Endodermal cell (in vitro differentiated cells): ENCODE measurements around the gene CGRRF1. TPM values are rescaled to one million over a fixed set of nuclear protein-coding genes. Genes with fewer than 3 reads are reported as not detected.

Source experiments
- DNase-seq: peaks from one replicate; pipeline ENCODE4 v3.0.0-alpha.2; 2017
- H3K27ac ChIP-seq: 2 replicates; pipeline ENCODE4 v1.5.1; 2013; ENCODE audit warnings: mild to moderate bottlenecking, low read depth, low read length, moderate library complexity
- H3K27me3 ChIP-seq: 2 replicates; pipeline ENCODE4 v1.6.1; 2013; ENCODE audit warnings: mild to moderate bottlenecking, low read length, moderate library complexity; ENCODE audit not compliant: insufficient read depth, control insufficient read depth, poor library complexity, severe bottlenecking
- H3K36me3 ChIP-seq: 2 replicates; pipeline ENCODE4 v1.7.0; 2013; ENCODE audit warnings: mild to moderate bottlenecking, low read length, moderate library complexity; ENCODE audit not compliant: control insufficient read depth, insufficient read depth
- H3K4me1 ChIP-seq: one replicate; pipeline ENCODE4 v1.7.0; 2013; ENCODE audit warnings: low read length; ENCODE audit not compliant: control insufficient read depth, insufficient read depth
- H3K4me3 ChIP-seq: 2 replicates; pipeline ENCODE4 v1.5.1; 2013; ENCODE audit warnings: mild to moderate bottlenecking, low read length, moderate library complexity
- H3K9ac ChIP-seq: 2 replicates; pipeline ENCODE4 v1.6.1; 2013; ENCODE audit warnings: mild to moderate bottlenecking, low read length, moderate library complexity; ENCODE audit not compliant: poor library complexity, severe bottlenecking; ENCODE audit errors: extremely low read depth
- H3K9me3 ChIP-seq: 2 replicates; pipeline ENCODE4 v1.6.1; 2013; ENCODE audit warnings: mild to moderate bottlenecking, low read length, moderate library complexity; ENCODE audit not compliant: control insufficient read depth
- H3K27ac Mint-ChIP-seq: 2 replicates; pipeline ENCODE4 v1.8.0; 2020; ENCODE audit warnings: mixed read lengths
- H3K27me3 Mint-ChIP-seq: 2 replicates; pipeline ENCODE4 v1.8.0; 2021; ENCODE audit warnings: mild to moderate bottlenecking, mixed read lengths; ENCODE audit not compliant: insufficient read depth
- H3K36me3 Mint-ChIP-seq: 2 replicates; pipeline ENCODE4 v1.8.0; 2020; ENCODE audit warnings: low read depth, mixed read lengths
- H3K4me1 Mint-ChIP-seq: 2 replicates; pipeline ENCODE4 v1.8.0; 2020; ENCODE audit warnings: mixed read lengths
- H3K4me3 Mint-ChIP-seq: 2 replicates; pipeline ENCODE4 v1.8.0; 2020; ENCODE audit warnings: mild to moderate bottlenecking, moderate library complexity, mixed read lengths
- H3K9me3 Mint-ChIP-seq: 2 replicates; pipeline ENCODE4 v1.8.0; 2020; ENCODE audit warnings: mild to moderate bottlenecking, mixed read lengths
- WGBS, 2 experiments: methylation state at CpG; one replicate each; pipeline versions ENCODE4 v1.1.5 to v1.1.7; 2013; ENCODE audit warnings: missing lambda C conversion rate in 2 of 2, mixed read lengths in 1 of 2; ENCODE audit not compliant: insufficient coverage in 1 of 2, insufficient read length in 1 of 2; 5-methylcytosine and 5-hydroxymethylcytosine counted together
- total RNA-seq, 2 donors: library from RNA; stranded (reverse); fragmentation: NEBNext Ultra II Directional in 1 of 2; extraction: Animal tissue kit (Norgen Biotek cat#: 25700) in 1 of 2; gene quantifications; 2 replicates in 1 of 2; 3 replicates in 1 of 2; pipeline ENCODE4 v1.2.1, GENCODE V29; 2021
- TF ChIP-seq, protein P1 (sequence below): fragments of 200-600 bp; sonication (generic); conservative IDR thresholded peaks from 2 replicates; pipeline ENCODE4 v1.5.0; 2021; ENCODE audit warnings: antibody characterized with exemption, mild to moderate bottlenecking

The CGRRF1 gene
- total RNA-seq, 2 donors from 2014 or later: 17.8 to 19.3 TPM

DNA sequence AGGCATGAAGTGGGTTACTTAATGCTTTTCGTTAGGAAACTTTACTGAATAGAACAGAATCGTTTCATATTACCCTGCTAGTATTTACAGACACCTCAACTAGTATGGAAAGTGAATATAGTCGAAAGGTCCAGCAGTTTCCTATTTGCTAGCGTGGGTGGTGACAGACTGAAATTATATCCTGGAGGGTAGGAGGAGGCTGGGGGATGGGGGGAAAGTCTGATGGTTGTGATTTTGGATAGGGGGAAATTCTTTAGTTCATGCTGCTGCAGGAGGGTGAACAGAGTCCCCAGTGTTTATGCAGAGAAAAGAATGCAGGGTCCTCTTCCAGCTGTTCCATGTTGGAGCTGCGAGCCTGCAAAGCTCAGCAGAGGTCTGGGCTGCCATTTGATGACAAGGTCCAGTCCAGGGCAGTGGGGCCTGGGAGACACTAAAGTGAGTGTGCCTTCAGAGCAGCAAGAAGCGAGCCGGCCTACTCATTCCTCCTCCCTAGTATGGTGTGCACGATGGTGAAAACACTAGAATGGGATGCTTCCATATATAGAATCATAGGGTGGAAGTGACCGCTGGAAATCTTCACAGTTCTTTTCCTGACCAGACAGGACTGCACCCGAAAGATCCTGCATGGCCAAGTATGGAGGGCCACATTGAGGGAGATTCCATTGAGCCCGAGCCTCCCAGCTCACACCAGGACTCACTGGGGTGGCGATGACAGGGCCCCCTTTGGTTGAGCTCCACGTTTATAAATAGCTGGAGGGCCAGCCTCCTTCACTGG is 59.3 kb downstream of the CGRRF1 start:
- H3K36me3 Mint-ChIP-seq: no peaks in the 10 kb centered on the region
- H3K9ac ChIP-seq: no peak overlapping the region

DNA sequence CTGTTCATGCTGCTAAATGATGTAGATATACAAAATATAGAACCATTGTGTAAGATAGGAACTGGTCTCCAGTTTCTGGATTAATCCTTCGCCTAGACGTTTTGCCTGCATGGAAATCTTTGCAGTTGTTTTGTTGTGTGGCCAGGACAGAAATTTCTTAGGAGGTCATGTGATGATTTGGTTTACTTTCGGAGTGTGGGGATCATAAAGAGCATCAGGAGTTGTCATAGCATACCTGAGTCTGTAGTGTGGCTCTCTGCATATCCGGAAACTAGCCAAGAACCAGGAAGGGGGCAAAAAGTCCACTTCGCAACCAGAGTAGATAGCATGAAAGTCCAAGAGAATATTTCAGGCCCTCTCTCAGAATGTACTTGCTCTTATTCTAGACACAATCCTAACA is 60.3 kb downstream of the CGRRF1 start:
- no peak overlapping the region for H3K27ac Mint-ChIP-seq
- no peak overlapping the region for H3K4me3 Mint-ChIP-seq
- Histone ChIP-seq H3K4me1 (no peaks in the 10 kb centered on the region), H3K36me3 (no peaks in the 10 kb centered on the region), H3K9ac (no peak overlapping the region), H3K27ac (no peak overlapping the region), H3K4me3 (no peak overlapping the region), H3K27me3 (peaks cover 44% of the 10 kb centered on the region), H3K9me3 (peaks cover 11% of the 10 kb centered on the region)
- no peaks in the 10 kb centered on the region for H3K36me3 Mint-ChIP-seq
- 81 to 93% methylated on average over 3 to 5 of the region's 5 CpGs for WGBS, 2 experiments
- H3K27me3 Mint-ChIP-seq: peaks cover 19% of the 10 kb centered on the region
- no peak for DNase-seq
- TF ChIP-seq, protein P1, sequence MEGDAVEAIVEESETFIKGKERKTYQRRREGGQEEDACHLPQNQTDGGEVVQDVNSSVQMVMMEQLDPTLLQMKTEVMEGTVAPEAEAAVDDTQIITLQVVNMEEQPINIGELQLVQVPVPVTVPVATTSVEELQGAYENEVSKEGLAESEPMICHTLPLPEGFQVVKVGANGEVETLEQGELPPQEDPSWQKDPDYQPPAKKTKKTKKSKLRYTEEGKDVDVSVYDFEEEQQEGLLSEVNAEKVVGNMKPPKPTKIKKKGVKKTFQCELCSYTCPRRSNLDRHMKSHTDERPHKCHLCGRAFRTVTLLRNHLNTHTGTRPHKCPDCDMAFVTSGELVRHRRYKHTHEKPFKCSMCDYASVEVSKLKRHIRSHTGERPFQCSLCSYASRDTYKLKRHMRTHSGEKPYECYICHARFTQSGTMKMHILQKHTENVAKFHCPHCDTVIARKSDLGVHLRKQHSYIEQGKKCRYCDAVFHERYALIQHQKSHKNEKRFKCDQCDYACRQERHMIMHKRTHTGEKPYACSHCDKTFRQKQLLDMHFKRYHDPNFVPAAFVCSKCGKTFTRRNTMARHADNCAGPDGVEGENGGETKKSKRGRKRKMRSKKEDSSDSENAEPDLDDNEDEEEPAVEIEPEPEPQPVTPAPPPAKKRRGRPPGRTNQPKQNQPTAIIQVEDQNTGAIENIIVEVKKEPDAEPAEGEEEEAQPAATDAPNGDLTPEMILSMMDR: no peak
- no peaks in the 10 kb centered on the region for H3K9me3 Mint-ChIP-seq
- no peaks in the 10 kb centered on the region for H3K4me1 Mint-ChIP-seq

More for the DNA sequence above, 59.3 kb downstream of the CGRRF1 start:
- Mint-ChIP-seq H3K4me1 (peaks cover 4% of the 10 kb centered on the region), H3K9me3 (no peaks in the 10 kb centered on the region), H3K4me3 (peak overlapping the region; percentile 79), H3K27ac (no peak overlapping the region), H3K27me3 (peaks cover 25% of the 10 kb centered on the region)
- H3K27me3 ChIP-seq: peaks cover 54% of the 10 kb centered on the region
- peaks cover 3% of the 10 kb centered on the region for H3K4me1 ChIP-seq
- H3K36me3 ChIP-seq: no peaks in the 10 kb centered on the region
- DNase-seq: peak; percentile 49
- no peak overlapping the region for H3K4me3 ChIP-seq
- H3K9me3 ChIP-seq: peaks cover 11% of the 10 kb centered on the region
- WGBS, 2 experiments: 67 to 74% methylated on average over 8 to 13 of the region's 13 CpGs
- no peak overlapping the region for H3K27ac ChIP-seq
- TF ChIP-seq, protein P1: no peak

DNA sequence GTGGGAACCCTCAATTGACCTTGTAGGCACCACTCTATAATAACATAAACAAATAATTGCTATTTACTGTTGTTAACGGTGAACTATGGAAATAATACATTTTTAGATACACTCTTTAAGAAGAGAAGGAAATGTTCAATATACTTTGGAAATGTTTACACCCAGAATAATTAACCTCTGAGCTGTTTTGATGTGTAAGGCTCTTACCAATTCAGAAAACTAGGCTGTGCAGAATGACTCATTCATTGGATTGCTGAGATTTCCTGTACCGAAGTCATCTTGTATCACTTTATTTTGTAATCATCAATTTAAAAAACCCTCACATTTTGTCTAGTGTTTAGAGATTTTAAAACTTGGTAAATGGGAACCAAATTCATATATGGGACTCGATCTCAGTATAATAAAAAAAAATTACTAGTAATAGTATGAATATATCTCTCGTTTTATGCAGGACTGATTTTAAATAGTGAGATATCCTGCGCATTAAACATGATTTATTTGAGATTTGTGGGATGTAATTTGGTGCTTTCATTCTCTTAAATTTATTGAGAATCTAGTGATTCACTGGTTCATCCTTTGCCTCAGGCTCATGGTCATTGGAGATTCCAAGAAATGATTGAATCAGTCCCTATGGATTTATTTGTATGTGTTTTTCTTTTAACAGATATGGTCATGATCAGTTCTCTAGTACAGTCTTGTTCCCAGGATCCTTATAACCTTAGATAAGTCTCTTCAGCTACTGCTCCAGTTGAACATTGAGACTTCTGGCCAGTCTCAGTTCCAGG is 61.1 kb downstream of the CGRRF1 start:
- no peak for DNase-seq
- Histone ChIP-seq H3K9me3 (peaks cover 11% of the 10 kb centered on the region), H3K9ac (no peak overlapping the region), H3K27me3 (peaks cover 36% of the 10 kb centered on the region), H3K4me1 (no peaks in the 10 kb centered on the region), H3K27ac (no peak overlapping the region), H3K4me3 (no peak overlapping the region), H3K36me3 (no peaks in the 10 kb centered on the region)
- H3K4me1 Mint-ChIP-seq: no peaks in the 10 kb centered on the region
- WGBS, 2 experiments: 91% methylated on average over 3 of the region's 5 CpGs; no CpG with 5 or more reads in 1 of the 2 experiments
- H3K4me3 Mint-ChIP-seq: no peak overlapping the region
- H3K9me3 Mint-ChIP-seq: no peaks in the 10 kb centered on the region
- peaks cover 17% of the 10 kb centered on the region for H3K27me3 Mint-ChIP-seq
- H3K27ac Mint-ChIP-seq: no peak overlapping the region
- TF ChIP-seq, protein P1: no peak
- no peaks in the 10 kb centered on the region for H3K36me3 Mint-ChIP-seq
